ENCODE results near the gene STK24. TPM values are rescaled to one million over a fixed set of nuclear protein-coding genes. Genes with fewer than 3 reads are reported as not detected.

STK24 gene
- total RNA-seq, 1 experiment from 2014 or later, result 133 TPM

GRCh38 chr13:98397861-98398260 is 179.0 kb downstream of the STK24 start:
- H3K27ac ChIP-seq, result no peak overlapping the region
- no peak for DNase-seq (ENCODE audit: low read depth in 1 of 2, low spot score in 2 of 2)
- H3K27me3 ChIP-seq (replicated peaks), result peaks cover 7% of the 10 kb centered on the region
- H3K4me1 ChIP-seq (replicated peaks), result no peaks in the 10 kb centered on the region
- no peak overlapping the region for H3K4me3 ChIP-seq
- no peaks in the 10 kb centered on the region for H3K9me3 ChIP-seq (replicated peaks)
- peaks cover 23% of the 10 kb centered on the region for H3K36me3 ChIP-seq

GRCh38 chr13:98397221-98397620 is 179.7 kb downstream of the STK24 start:
- DNase-seq (ENCODE audit: low read depth in 1 of 2, low spot score in 2 of 2), result peak in 1 of 2 experiments; percentile 18
- Histone ChIP-seq H3K9me3 (replicated peaks) (no peaks in the 10 kb centered on the region), H3K36me3 (peaks cover 23% of the 10 kb centered on the region), H3K4me1 (replicated peaks) (no peaks in the 10 kb centered on the region), H3K4me3 (no peak overlapping the region), H3K27me3 (replicated peaks) (peaks cover 8% of the 10 kb centered on the region), H3K27ac (no peak overlapping the region)

- H3K27ac ChIP-seq, result no peak overlapping the region
- H3K36me3 ChIP-seq, result peaks cover 23% of the 10 kb centered on the region
- no peak for DNase-seq (ENCODE audit: low read depth in 1 of 2, low spot score in 2 of 2)
Observed at GRCh38 chr13:98396071-98396710, 180.7 kb downstream of the STK24 start.

More at GRCh38 chr13:98396071-98396710, 180.7 kb downstream of the STK24 start:
- H3K4me3 ChIP-seq, result no peak overlapping the region
- no peaks in the 10 kb centered on the region for H3K9me3 ChIP-seq (replicated peaks)
- H3K4me1 ChIP-seq (replicated peaks), result no peaks in the 10 kb centered on the region
- H3K27me3 ChIP-seq (replicated peaks), result peaks cover 8% of the 10 kb centered on the region

Other genes with a start within 250 kb of the STK24 start
- gene SLC15A1, start 175.6 kb upstream of the STK24 start, total RNA-seq (2014; rRNA removed; shearing (Covaris generic)), result not detected in 2 replicates

Measured in SJSA1 (cell line).